Measurements from ENCODE around the gene MYO5B.

Gene MYO5B

GRCh38 chr18:50179465-50179864 lies 15.5 kb downstream of the MYO5B start:
- H3F3A ChIP-seq (ENCODE audit: insufficient read depth), result no peaks in the 10 kb centered on the region
- H3K4me3 ChIP-seq (ENCODE audit: insufficient read depth, low read length, poor library complexity, severe bottlenecking), result no peak overlapping the region
- no peak for TF ChIP-seq CTCF (IDR thresholded peaks at IDR 0.05; ENCODE audit: insufficient read depth, low read length, poor library complexity, severe bottlenecking)
- no peak for TF ChIP-seq EZH2phosphoT487 (conservative IDR thresholded peaks at IDR 0.05; ENCODE audit: low read length)
- H3K9me2 ChIP-seq (replicated peaks; ENCODE audit: insufficient read depth, low read length), result no peaks in the 10 kb centered on the region
- no peak overlapping the region for H3K4me2 ChIP-seq (ENCODE audit: low read depth, low read length, poor library complexity, severe bottlenecking)
- no peak overlapping the region for H3K27ac ChIP-seq (ENCODE audit: low read depth, low read length)
- no peak overlapping the region for H3K9ac ChIP-seq (ENCODE audit: low read length)
- H3K9me3 ChIP-seq (ENCODE audit: insufficient read depth, low read length), result no peaks in the 10 kb centered on the region
- H2AFZ ChIP-seq (ENCODE audit: low read depth, low read length, severe bottlenecking), result no peak overlapping the region
- no peaks in the 10 kb centered on the region for H3K27me3 ChIP-seq (ENCODE audit: low read length)
- no peaks in the 10 kb centered on the region for H4K20me1 ChIP-seq (ENCODE audit: low read depth, low read length)
- no peaks in the 10 kb centered on the region for H3K36me3 ChIP-seq (ENCODE audit: low read length)
- H3K79me2 ChIP-seq (ENCODE audit: insufficient read depth, low read length), result no peaks in the 10 kb centered on the region

- Histone ChIP-seq H4K20me1 (ENCODE audit: low read depth, low read length) (no peaks in the 10 kb centered on the region), H3K27ac (ENCODE audit: low read depth, low read length) (no peak overlapping the region), H3K36me3 (ENCODE audit: low read length) (no peaks in the 10 kb centered on the region), H3K27me3 (ENCODE audit: low read length) (no peaks in the 10 kb centered on the region), H3K4me3 (ENCODE audit: insufficient read depth, low read length, poor library complexity, severe bottlenecking) (no peak overlapping the region), H3F3A (ENCODE audit: insufficient read depth) (no peaks in the 10 kb centered on the region), H2AFZ (ENCODE audit: low read depth, low read length, severe bottlenecking) (no peak overlapping the region), H3K9me3 (ENCODE audit: insufficient read depth, low read length) (no peaks in the 10 kb centered on the region), H3K4me2 (ENCODE audit: low read depth, low read length, poor library complexity, severe bottlenecking) (no peak overlapping the region), H3K9ac (ENCODE audit: low read length) (no peak overlapping the region), H3K9me2 (replicated peaks; ENCODE audit: insufficient read depth, low read length) (no peaks in the 10 kb centered on the region), H3K79me2 (ENCODE audit: insufficient read depth, low read length) (no peaks in the 10 kb centered on the region)
- no peak for TF ChIP-seq CTCF (IDR thresholded peaks at IDR 0.05; ENCODE audit: insufficient read depth, low read length, poor library complexity, severe bottlenecking)
- TF ChIP-seq EZH2phosphoT487 (conservative IDR thresholded peaks at IDR 0.05; ENCODE audit: low read length), result no peak
These were observed 17.5 kb downstream of the MYO5B start for GRCh38 chr18:50177294-50177992.

GRCh38 chr18:50172367-50172766 lies 22.6 kb downstream of the MYO5B start:
- Histone ChIP-seq H3K36me3 (ENCODE audit: low read length) (no peaks in the 10 kb centered on the region), H3F3A (ENCODE audit: insufficient read depth) (no peaks in the 10 kb centered on the region), H3K9me3 (ENCODE audit: insufficient read depth, low read length) (no peaks in the 10 kb centered on the region), H3K9me2 (replicated peaks; ENCODE audit: insufficient read depth, low read length) (no peaks in the 10 kb centered on the region), H3K9ac (ENCODE audit: low read length) (no peak overlapping the region), H3K4me2 (ENCODE audit: low read depth, low read length, poor library complexity, severe bottlenecking) (no peak overlapping the region), H3K27me3 (ENCODE audit: low read length) (no peaks in the 10 kb centered on the region), H4K20me1 (ENCODE audit: low read depth, low read length) (no peaks in the 10 kb centered on the region), H3K79me2 (ENCODE audit: insufficient read depth, low read length) (no peaks in the 10 kb centered on the region), H3K27ac (ENCODE audit: low read depth, low read length) (no peak overlapping the region), H2AFZ (ENCODE audit: low read depth, low read length, severe bottlenecking) (no peak overlapping the region), H3K4me3 (ENCODE audit: insufficient read depth, low read length, poor library complexity, severe bottlenecking) (no peak overlapping the region)
- TF ChIP-seq CTCF (IDR thresholded peaks at IDR 0.05; ENCODE audit: insufficient read depth, low read length, poor library complexity, severe bottlenecking) (no peak), EZH2phosphoT487 (conservative IDR thresholded peaks at IDR 0.05; ENCODE audit: low read length) (no peak)
